Right lung (tissue), 5 donors: ENCODE results near the gene GTF2H3. TPM values are rescaled to one million over a fixed set of nuclear protein-coding genes. Genes with fewer than 3 reads are reported as not detected.

Source experiments
- DNase-seq, 2 donors: peaks; one replicate each; pipeline ENCODE4 v3.0.0-alpha.2; 2013
- polyA plus RNA-seq, 5 donors: library from polyadenylated mRNA; unstranded; fragments of 120-200 nt; gene quantifications; one replicate each; pipeline versions ENCODE4 v1.2.1 to v1.2.3, GENCODE V29; 2013; ENCODE audit warnings: inconsistent platforms in 1 of 5, low replicate concordance in 1 of 5; ENCODE audit not compliant: insufficient read length in 5 of 5, insufficient read depth in 1 of 5

The GTF2H3 gene
- polyA plus RNA-seq, 5 donors: 27.6 to 45.5 (median 39.6) TPM

DNA sequence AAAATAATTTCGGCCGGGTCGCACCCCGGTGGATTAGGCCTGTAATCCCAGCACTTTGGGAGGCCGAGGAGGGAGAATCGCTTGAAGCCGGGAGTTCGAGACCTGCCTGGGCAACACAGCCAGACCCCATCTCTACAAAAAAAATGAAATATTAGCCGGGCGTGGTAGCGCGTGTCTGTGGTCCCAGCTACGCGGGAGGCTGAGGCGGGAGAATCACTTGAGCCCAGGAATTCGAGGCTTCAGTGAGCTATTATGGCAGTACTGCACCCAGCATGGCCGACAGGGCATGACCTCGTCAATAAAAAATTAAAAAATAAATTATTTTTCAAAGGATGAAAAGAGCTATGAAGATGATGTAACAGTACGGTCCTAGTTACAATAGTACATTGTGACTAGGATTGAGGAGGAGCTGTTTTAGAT is 523 bp downstream of the GTF2H3 start:
- no peak for DNase-seq

DNA sequence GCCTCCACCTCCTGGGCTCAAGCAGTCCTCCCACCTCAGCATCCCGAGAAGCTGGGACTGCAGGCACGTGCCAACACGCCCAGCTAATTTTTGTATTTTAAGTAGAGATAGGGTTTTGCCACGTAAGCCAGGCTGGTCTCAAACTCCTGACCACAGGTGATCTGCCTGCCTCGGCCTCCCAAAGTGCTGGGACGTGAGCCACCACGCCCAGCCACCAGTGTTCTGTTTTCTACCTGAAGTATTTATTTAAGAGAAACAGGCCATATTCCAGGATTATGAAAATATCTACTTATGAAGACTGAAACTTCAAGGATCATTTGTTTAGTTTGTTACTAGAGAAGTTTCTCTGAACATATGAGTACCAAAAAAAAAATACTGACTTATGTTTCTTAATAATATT is 10.3 kb downstream of the GTF2H3 start:
- DNase-seq: no peak

DNA sequence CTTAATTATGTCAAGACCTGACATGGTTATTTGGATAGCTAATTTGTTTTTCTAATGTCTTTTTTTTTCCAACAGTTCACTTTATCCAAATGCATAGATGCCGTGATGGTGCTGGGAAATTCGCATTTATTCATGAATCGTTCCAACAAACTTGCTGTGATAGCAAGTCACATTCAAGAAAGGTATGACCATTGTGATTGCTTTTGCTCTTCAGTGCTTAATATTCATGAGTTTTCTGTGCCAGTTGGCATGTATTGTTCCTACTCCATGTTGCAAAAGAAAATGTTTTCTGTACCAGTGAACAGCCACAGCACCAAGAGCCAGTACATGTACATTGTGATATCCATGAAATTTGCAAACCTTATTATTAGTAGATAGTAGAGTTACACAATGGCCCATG is 11.8 kb downstream of the GTF2H3 start:
- no peak for DNase-seq

DNA sequence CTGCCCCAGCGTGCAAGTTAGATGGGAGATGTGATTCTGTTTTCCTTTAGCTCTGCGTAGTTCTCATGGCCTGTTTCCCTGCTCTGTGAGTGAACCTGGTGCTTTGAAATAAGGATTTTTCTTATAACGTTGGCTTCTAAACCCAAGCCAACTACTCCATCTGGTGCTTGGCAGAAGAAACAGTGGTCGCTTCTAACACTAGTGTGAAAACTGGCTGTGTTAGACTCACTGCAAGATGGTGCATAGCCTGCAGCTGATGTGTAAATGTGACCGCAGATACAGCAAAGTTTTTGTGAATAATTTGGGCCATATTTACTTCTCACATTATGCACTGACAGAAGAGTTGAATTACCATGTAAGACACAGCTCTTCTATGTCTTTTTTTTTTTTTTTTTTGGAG is 12.2 kb downstream of the GTF2H3 start:
- DNase-seq: no peak

DNA sequence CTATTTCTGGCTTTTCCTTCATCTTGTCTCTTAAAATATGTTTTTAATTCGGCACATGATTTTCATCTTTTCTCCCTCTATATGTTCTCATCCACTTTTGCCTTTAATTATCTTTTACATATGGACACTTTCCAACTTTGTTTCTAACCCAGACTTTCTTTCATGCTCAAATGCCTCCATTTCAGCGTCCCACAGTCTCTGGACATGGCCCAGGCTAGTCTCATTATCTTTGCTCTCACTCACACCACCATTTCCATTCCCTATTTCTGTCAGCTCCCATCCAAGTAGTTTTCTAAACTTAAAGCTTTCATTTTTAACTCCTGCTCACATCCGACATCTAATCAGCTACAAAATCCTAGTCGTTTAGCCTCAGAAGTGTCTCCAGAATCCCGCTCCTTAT is 14.8 kb downstream of the GTF2H3 start:
- DNase-seq: no peak

DNA sequence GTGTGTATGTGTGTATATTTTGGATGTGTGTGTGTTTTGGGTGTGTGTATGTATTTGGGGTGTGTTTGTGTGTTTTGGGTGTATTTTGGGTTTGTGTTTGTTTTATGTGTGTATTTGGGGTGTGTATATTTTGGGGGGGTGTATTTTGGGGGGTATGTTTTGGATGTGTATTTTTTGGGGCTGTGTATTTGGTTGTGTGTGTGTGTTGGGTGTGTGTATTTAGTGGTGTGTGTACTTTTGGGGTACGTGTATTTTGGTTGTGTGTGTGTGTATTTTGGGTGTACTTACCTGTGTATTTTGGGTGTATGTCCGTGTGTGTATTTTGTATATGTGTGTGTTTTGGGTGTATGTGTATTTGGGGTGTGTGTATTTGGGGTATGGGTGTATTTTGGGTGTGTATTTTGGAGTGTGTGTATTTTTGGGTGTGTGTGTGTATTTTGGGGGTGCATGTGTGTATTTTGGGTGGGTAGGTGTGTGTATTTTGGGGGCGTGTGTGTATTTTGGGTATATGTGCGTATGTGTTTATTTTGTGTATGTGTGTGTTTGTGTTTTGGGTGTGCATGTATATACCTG is 20.6 kb downstream of the GTF2H3 start:
- no peak for DNase-seq

DNA sequence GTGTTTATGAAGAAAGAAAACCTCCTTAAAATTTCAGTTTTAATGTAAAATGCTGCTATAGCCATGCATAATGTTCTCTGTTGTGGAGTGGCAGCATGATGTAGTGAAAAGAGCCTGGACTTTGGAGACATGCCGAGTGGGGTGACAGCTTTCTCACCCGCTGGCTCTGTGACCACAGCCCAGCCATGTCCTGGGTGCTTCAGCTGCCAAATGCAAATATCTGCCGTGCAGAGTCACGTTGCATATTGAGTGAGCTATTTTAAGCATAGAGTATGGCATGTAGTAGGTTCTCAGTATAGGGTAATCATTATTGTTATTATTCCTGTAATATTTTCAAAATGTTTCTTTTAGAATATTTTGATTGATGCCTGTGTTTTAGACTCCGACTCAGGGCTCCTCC is 21.8 kb downstream of the GTF2H3 start:
- no peak for DNase-seq

DNA sequence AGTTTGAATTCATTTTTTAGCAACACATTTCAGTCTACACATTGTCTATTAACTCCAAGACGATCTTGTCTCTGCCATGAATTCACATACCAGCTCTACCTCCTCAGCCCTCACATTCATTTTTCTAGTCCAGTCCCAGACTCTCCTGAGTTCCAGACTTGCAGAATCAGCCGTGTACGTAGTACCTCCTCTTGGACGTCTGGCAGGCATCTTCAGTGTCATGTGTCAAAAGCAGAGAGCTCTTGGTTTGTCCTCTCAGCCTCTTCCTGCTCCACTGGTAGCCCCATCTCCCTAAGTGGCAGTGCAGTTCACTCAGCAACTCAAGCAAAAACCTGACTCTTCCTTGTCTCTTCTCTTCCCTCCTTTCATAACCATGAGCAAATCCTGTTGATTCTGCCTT is 22.8 kb downstream of the GTF2H3 start:
- no peak for DNase-seq

DNA sequence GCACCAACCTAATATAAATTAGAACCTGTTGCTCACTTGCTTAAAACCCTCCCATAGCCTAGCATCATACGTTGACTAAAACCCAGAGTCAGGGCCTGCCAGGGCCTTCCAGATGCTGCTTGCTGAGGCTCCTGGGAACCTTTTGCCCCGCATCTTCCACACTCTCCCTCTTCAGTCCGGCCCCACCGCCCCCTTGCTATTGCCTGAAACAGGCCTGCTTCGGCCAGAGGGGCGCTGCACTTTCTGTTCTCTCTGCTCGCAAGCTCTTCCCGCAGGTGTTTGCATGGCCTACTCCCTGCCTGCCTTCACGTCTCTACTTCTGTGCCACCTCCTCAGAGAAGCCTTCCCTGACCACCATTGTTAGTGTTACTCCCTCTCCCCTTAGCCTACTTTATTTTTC is 23.6 kb downstream of the GTF2H3 start:
- DNase-seq: no peak

DNA sequence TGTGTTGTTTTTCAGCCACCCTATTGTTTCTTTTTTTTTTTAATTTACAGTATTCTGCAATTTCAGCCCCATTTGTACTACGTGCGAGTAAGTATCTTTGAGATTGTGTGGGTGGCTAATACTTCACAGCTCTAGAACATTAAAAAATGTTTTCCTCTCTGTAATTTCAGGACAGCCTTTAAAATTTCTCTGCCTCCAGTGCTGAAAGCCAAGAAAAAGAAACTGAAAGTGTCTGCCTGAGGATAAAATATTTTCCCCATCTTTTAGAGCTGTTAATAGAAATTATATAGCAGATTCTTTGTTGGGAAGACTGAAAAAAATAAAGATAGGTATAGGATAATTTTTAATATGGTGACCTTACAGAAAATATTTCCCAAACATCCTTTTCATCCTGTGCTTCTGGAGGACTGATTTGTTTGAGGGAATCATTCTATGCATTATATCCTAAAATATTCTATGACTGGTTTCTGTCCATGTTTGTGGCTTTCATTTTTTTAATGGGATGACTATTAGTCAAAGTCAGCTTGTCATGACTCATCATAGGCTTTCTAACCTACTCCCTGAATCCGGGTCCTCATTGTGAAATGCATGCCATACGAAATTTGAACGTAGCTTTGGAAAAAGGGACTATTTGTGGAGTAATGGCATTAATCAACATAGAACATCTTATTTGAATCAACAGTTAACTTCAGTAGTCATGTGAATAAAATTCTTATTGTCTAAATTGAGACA is 26.5 kb downstream of the GTF2H3 start:
- DNase-seq: no peak

DNA sequence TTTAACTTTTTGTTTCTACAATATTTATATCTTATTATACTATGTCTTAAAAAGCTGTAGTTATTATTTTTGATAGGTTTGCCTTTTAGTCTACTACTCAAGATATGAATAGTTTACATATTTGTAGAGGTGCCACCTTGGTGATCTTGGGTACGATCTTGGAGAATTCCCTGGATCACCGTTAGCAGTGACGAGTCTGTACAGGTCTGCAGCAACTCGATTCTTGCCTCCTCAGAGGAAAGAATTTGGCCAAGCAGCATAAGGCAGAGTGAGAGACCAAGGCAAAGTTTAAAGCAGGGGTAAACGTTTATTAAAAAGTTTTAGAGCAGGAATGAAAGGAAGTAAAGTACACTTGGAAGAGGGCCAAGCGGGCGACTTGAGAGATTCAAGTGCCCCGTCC is 34.1 kb downstream of the GTF2H3 start:
- no peak for DNase-seq

DNA sequence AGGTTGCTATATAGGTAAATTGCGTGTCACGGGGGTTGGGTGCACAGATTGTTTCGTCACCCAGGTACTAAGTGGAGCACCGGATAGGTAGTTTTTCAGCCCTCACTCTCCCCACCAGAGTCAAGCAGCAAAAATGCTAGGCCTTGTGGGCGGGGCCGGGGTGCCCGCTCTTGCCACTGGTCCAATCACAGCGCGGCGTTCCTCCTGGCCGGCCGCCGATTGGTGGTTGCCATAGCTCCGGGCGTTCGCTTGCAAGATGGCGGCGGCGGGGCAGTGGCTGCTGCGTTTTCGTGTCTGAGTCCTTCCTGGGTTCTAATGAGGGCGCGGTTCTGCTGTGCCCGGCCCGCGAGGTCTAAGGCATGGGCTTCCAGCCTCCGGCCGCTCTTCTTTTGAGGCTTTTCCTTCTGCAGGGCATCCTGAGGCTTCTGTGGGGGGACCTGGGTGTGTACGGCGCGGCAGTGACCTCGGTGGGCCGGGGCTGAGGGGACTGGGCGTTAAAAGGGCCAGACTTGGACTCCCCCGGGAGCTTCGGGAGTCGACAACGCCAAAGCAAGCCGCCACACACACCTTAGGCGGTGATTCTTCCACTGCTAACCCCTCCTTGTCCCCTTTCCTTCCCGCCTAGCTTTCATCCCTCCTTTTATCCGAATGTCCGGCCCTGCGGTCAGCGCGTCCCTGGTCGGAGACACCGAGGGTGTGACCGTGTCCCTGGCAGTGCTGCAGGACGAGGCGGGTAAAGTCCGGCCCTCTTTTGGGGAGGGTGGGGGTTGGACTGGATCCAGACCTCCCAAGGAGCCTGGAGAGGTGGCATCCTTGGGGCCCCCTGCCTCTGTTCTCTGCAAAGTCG is 37.5 kb downstream of the GTF2H3 start, which contains the start of gene TCTN2:
TCTN2 (plus strand) TSS at position 232 of the 847 bp plus-strand sequence; CDS start at position 360, 128 bp downstream.
- DNase-seq: peak; percentile 82

DNA sequence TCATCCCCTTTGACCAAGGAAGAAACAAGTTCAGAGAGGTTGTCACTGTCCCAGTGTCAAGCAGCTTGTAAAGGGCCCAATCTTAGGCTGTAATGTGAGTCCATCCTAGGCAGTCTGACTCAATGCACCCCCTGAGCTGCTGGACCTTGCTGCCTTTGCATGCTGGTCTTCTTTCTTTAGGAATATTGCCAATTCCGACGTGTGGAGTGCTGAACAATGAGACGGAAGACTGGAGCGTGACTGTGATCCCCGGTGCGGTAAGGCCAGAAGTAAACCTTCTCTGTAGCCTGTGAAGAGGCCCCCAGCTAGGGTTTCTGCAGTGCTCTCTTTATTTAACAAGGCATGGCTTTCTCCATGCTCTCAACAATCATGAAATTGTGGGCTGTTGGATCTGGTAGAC is 38.2 kb downstream of the GTF2H3 start:
- no peak for DNase-seq

DNA sequence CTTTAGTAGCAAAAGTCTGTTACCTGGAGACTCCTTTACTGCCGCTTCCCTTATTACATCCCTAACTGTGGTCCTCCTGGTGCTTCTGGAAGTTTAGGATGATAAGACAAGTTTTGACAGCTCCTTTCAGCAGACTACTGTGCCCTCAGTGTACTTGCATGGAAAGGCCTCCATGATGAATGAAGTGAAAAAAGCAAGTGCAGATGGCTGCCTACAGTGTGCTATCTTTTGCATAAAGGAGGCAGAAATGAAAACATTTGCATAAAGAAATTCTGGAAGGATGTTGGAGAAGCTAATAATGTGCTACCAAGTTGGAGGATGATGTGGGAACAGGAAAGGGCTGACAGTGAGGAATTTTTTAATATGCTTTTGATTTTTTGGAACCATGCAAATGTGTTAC is 41.8 kb downstream of the GTF2H3 start:
- no peak for DNase-seq

DNA sequence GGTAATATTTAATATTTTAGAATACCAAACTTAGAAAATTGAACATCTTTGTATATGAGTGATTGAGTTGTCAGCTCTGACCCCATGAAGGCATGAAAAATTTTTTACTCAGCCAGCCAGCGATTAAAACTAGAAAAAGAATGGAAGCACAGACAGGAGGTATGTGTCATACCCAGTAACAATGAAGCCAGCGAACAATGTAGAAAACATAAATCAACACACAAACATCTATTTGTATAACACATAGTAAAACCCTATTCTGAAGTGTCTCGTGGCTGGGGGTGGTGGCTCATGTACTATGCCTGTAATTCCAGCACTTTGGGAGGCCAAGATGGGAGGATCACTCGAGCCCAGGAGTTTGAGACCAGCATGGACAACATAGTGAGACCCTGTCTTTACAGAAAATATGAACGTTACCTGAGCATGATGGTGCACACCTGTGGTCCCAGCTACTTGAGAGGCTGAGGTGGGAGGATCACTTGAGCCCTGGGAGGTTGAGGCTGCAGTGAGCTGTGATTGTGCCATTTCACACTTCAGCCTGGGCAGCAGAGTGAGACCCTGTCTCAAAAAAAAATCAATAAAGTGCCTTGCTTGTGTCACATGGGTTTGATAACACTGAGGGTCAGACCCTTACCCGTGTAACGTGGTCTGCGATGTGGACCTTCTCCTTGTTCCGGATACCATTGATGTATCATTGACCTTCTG is 43.1 kb downstream of the GTF2H3 start:
- no peak for DNase-seq

DNA sequence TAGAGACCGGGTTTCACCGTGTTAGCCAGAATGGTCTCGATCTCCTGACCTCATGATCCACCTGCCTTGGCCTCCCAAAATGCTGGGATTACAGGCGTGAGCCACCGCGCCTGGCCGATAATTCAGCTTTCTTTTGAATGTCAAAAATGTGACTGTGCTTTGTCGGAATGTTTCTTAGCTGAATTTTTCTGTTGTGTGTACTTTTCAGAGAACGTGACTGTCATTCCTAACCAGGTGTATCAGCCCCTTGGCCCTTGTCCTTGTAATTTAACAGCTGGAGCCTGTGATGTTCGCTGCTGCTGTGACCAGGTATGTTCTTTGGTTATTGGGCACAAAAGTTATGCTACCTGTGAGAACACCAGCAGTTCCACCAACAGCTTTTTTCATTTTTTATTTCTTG is 45.4 kb downstream of the GTF2H3 start:
- no peak for DNase-seq

DNA sequence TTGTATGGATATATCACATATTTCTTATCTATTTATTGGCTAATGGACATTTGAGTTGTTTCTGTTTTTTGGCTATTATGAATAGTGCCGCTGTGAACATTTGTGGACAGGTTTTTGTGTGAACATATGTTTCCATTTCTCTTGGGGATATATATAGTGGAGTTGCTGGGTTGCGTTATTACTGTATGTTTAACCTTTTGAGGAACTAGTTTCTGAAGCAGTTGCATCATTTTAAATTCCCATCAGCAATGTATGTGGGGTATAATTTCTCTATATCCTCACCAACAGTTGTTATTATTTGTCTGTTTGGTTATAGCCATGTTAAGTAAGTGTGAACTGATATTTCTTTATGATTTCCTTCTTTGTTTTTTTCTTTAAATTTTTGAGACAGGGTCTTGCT is 48.0 kb downstream of the GTF2H3 start:
- no peak for DNase-seq

DNA sequence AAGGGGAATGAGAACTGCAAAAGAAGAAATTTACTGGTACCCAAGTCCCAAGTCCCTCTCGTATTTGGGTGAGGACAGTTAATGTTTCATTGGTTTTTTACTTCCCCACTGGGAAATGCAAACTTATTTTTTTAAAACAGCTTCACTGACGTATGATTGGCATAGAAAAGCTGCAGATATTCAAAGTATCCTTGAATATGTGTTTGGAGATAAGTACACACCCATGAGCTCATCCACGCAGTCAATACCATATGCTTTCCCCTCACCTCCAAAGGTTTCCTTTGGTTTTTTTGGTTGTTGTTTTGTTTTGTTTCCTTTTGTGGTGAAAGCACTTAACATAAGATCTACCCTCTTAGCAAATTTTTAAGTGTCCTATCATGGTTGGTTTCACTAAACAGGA is 50.3 kb downstream of the GTF2H3 start:
- DNase-seq: no peak

DNA sequence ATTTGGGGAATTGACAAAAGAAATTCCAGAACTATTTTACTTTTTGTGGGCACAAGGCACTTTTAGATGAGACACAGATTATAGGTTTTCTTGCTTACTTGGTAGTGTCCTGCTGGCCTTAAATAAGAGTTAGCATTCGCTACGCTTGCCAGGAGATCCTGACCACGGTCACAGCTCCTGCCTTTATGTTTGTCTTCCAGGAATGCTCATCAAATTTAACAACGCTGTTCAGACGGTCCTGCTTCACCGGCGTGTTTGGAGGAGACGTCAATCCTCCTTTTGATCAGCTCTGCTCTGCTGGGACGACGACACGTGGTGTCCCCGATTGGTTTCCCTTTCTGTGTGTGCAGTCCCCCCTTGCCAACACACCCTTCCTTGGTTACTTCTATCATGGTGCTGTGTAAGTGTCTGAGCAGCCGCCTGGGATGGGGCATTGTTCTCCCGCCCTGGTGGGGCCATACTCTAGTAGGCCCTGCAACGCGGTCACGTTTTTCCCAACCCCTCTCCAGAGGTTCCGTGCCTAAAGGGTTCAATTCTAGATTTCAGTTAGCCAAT is 53.1 kb downstream of the GTF2H3 start:
- DNase-seq: no peak

DNA sequence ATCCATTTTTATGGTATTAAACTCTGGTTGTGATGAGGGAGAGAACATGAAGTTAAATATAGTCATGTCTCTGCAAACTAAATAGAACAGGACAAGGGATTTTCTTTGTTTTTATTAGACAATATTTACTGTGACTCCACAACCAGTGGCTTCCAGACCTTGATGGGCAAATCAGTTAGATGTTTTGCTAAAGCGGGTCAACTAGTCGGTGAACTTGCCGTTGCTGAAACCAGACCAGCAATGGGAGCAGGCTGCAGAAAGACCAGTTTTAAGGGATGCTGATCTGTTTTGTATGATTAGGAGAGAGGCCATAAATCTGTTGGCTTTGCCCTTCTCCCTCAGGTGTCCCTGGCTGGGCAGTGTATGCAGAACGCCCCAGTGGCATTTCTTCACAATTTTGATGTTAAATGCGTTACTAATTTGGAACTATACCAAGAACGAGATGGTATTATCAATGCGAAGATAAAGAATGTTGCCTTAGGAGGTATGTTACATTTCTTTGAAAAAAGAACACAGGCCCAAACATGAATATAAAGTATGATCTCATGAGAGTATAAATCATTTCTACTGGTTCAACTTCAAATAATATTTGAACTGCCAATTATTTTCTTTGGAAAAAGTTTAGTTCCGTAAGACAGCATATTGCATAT is 56.7 kb downstream of the GTF2H3 start:
- DNase-seq: no peak

DNA sequence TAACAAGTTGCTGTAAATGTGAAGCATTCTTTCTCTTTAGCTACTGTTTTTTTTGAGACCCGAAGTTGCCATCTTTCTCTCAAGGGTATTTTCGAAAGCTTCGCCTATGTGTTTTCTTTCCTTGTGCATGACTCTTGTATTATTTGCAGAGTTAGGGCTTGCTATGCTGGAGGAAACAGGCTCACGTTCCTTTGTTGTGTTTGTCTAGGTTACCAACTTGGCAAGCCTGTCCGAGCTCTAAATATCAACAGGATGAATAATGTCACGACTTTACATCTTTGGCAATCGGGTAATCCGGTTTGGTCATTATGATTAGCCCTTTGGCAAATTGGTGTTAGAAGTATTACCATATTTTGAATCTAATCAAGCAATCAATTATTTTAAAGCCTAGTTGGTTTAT is 62.6 kb downstream of the GTF2H3 start:
- DNase-seq: no peak
